ENCODE results near the gene DOC2A. TPM values are rescaled to one million over a fixed set of nuclear protein-coding genes. Genes with fewer than 3 reads are reported as not detected.
"Not testable (repeated sequence)": the region's sequence is repeated elsewhere in the genome, so short reads cannot be mapped to it uniquely, and the experiment has no call there.

The DOC2A gene
- total RNA-seq, 1 donor from 2014 or later = not detected

- DNase-seq (ENCODE audit: low read depth) = peak; percentile 99
These were observed 37.2 kb downstream of the DOC2A start, which contains the start of gene TAOK2 for GRCh38 chr16:29973384-29974246. TAOK2 (plus strand) TSS chr16:29973868; CDS start chr16:29977773, 3,905 bp downstream.

- no peak for DNase-seq (ENCODE audit: low read depth)
These were observed 37.8 kb downstream of the DOC2A start for GRCh38 chr16:29972992-29973383.

GRCh38 chr16:29972500-29972899 lies 38.3 kb downstream of the DOC2A start:
- no peak for DNase-seq (ENCODE audit: low read depth)

GRCh38 chr16:29971304-29971703 lies 39.5 kb downstream of the DOC2A start:
- no peak for DNase-seq (ENCODE audit: low read depth)

- no peak for DNase-seq (ENCODE audit: low read depth)
These were observed 42.6 kb downstream of the DOC2A start for GRCh38 chr16:29968205-29968604.

GRCh38 chr16:29963021-29963743 lies 47.6 kb downstream of the DOC2A start:
- no peak for DNase-seq (ENCODE audit: low read depth)

- peak; percentile 14 for DNase-seq (ENCODE audit: low read depth)
These were observed 48.4 kb downstream of the DOC2A start for GRCh38 chr16:29962344-29962994.

DNA sequence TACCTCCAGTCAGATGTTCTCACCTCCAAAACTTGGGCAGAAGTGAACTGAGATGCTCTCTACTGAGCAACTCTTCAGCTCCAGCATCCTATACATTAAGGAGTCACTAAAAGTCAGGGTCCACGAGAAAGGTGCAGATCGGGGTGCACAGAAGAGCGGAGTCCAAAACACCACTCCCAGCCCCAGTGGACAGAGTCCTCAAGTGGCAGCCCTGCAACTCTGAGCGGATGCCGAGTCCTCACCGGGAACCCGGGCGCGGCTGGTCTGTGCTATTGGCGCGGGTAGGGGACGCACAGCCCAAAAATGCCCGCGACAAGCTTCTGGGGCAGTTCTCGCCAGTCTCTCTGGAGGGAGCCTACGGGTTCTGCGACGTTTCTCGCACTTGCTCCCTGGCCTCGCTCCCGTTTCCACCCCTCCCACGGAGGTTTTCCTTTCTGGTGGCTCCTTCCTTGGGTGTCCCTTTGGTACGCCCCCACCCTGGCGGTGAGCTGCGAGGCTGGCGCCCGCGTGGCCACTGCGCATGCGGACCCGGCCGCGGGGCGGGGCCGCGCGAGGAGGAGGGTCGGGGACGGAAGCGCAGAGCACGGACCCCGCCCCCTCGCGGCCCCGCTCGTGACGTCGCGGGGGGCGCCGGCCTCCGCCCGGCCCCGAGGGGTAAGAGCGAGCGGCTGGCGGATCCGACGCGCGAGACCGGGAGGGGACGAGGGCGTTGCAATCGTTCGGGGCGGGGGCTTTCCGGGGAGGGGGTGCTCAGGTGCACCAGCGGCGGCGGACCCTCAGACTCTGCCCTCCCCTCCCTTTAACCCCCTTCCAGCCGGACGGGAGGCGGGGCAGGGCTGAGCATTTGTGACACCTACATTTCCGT lies 49.1 kb downstream of the DOC2A start, which contains the start of gene TMEM219:
TSS of gene TMEM219 (plus strand) at position 601 of the 865 bp plus-strand sequence. CDS start 1,065 bp downstream, outside the sequence.
- peak; percentile 93 for DNase-seq (ENCODE audit: low read depth)

DNA sequence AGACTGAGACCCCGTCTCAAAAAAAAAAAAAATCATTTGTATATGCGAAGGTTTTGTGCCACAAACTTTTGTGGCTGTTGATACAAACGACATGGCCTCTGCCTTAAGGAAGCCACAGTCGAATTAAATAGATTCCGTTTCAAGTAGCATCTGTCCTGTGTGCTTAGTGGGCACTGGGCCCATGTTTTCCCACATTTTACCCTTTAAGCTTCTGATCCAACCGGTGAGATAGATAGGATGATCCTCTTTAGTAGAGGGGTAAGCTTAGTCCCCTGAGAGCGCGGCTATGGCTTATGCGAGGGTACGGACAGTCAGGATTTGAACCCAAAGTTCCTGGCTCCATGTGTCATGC lies 49.7 kb downstream of the DOC2A start:
- DNase-seq (ENCODE audit: low read depth) = no peak

DNA sequence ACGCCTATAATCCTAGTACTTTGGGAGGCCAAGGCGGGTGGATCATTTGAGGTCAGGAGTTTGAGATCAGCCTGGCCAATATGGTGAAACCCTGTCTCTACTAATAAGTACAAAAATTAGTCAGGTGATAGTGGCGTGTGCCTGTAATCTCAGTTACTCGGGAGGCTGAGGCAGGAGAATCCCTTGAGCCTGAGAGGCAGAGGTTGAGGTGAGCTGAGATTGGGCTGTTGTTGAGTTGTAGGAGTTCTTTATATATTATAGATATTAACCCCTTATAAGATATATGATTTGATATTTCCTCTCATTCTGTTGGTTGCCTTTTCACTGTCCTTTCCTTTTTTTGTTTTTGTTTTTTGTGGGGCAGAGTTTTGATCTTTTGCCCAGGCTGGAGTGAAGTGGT lies 51.0 kb downstream of the DOC2A start:
- not testable (repeated sequence) for DNase-seq (ENCODE audit: low read depth)

GRCh38 chr16:29959293-29959692 lies 51.5 kb downstream of the DOC2A start:
- DNase-seq (ENCODE audit: low read depth) = no peak

DNA sequence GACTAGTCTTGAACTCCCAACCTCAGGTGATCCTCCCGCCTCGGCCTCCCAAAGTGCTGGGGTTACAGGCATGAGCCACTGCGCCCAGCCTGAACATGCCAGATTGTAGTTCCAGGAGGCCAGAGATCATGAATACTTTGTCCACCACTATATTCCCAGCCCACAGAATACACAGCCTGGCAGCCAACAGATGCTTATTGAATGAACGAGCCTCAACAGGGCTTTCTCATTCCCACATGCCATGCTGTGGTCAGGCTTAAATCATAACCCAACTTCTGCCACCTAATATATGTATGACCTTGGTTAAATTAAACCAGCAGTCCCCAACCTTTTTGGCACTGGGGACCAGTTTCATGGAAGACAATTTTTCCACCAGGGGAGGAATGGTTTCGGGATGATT lies 52.1 kb downstream of the DOC2A start:
- DNase-seq (ENCODE audit: low read depth) = peak; percentile 67

Other genes starting within 250 kb of the DOC2A start
- gene ZG16, start 232.8 kb downstream of the DOC2A start, total RNA-seq = not detected in 2 replicates
- gene KIF22, start 220.3 kb downstream of the DOC2A start, total RNA-seq = 10.2 and 10.9 TPM in 2 replicates
- gene MAZ, start 204.5 kb downstream of the DOC2A start, total RNA-seq = 136 and 218 TPM in 2 replicates
- gene PRRT2, start 198.8 kb downstream of the DOC2A start, total RNA-seq = 0.83 and 3.1 TPM in 2 replicates
- 38.4 and 49.0 TPM in 2 replicates for gene PAGR1, start 194.9 kb downstream of the DOC2A start, total RNA-seq
- gene MVP, start 190.6 kb downstream of the DOC2A start, total RNA-seq = 361 and 417 TPM in 2 replicates
- 47.2 and 53.9 TPM in 2 replicates for gene CDIPT, start 147.8 kb downstream of the DOC2A start, total RNA-seq
- 6.4 and 11.8 TPM in 2 replicates for gene SEZ6L2, start 111.5 kb downstream of the DOC2A start, total RNA-seq
- 3.9 and 4.0 TPM in 2 replicates for gene ASPHD1, start 110.5 kb downstream of the DOC2A start, total RNA-seq
- 6.8 and 9.3 TPM in 2 replicates for gene KCTD13, start 84.8 kb downstream of the DOC2A start, total RNA-seq
- 89.8 and 92.2 TPM in 2 replicates for gene TMEM219, start 48.9 kb downstream of the DOC2A start, total RNA-seq
- gene TAOK2, start 37.2 kb downstream of the DOC2A start, total RNA-seq = 49.9 and 75.7 TPM in 2 replicates
- 11.9 and 12.7 TPM in 2 replicates for gene HIRIP3, start 15.4 kb downstream of the DOC2A start, total RNA-seq
- 43.8 and 97.6 TPM in 2 replicates for gene INO80E, start 14.8 kb downstream of the DOC2A start, total RNA-seq
- gene C16orf92, start 12.2 kb upstream of the DOC2A start, total RNA-seq = not detected in 2 replicates
- 0.21 and 1.0 TPM in 2 replicates for gene TLCD3B, start 20.2 kb upstream of the DOC2A start, total RNA-seq
- 2,927 and 3,693 TPM in 2 replicates for gene ALDOA, start 54.7 kb upstream of the DOC2A start, total RNA-seq
- 79.8 and 80.3 TPM in 2 replicates for gene PPP4C, start 65.0 kb upstream of the DOC2A start, total RNA-seq
- 0.45 and 1.4 TPM in 2 replicates for gene TBX6, start 80.9 kb upstream of the DOC2A start, total RNA-seq
- gene YPEL3, start 85.2 kb upstream of the DOC2A start, total RNA-seq = 41.3 and 52.2 TPM in 2 replicates
- gene GDPD3, start 102.5 kb upstream of the DOC2A start, total RNA-seq = 0.24 and 0.47 TPM in 2 replicates
- 13.7 and 20.9 TPM in 2 replicates for gene MAPK3, start 112.2 kb upstream of the DOC2A start, total RNA-seq
- 0.21 and 1.5 TPM in 2 replicates for gene CORO1A, start 172.6 kb upstream of the DOC2A start, total RNA-seq
- gene BOLA2B, start 182.6 kb upstream of the DOC2A start, total RNA-seq = 66.2 and 236 TPM in 2 replicates
- gene SLX1A, start 182.8 kb upstream of the DOC2A start, total RNA-seq = 12.7 and 26.6 TPM in 2 replicates
- gene SULT1A3, start 188.2 kb upstream of the DOC2A start, total RNA-seq = 1.3 and 3.0 TPM in 2 replicates
- gene NPIPB13, start 237.5 kb upstream of the DOC2A start, total RNA-seq = 1.7 and 2.4 TPM in 2 replicates